ENCODE results near the gene ADAMTSL5. TPM values are rescaled to one million over a fixed set of nuclear protein-coding genes. Genes with fewer than 3 reads are reported as not detected.

The ADAMTSL5 gene
- total and polyA plus RNA-seq, 2 of the 8 experiments (the other 6 are each of a cell fraction or from before 2014, with no cell fraction given) = 0.82 to 0.99 TPM

DNA sequence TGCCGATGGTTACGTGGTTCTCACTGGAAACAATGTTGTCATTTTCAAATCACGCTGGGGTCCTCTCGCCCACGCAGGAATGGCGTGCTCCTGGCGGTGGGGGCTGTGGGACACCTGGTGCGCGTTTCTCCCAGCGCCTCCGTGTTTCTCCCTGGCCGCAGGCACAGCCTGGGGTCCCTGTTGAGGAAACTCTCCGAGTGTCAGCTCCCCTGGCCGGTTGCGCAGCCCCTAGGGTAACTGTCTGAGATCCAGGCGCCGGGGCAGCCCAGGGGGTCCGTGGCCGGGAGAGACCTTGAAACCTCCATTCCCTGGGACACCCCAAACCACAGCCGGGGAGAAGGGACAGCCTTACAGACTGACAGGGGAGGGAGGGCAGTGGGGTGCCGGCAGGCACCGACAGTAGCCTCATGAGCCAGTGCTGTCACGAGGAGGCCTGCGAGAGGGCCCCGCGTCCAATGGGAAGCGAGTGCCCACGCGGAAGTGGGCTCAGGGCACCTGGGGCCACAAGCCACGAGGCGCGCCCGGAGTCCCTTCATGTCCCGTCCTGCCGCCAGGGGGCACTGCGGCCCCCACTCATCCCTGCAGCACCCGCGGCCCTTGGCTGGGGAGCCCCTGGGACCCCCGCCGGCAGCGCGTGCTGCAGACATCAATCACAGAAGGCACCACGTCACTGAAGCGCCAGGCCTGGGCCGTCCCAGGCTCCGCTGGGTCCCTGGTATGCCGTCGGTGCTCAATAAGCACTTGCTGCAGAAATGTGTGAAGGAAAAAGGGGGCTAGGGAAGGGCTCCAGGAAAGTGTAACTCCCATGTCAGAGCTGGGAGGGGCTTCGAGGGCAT, 9.5 kb downstream of the ADAMTSL5 start:
- H2BK20ac ChIP-seq (ENCODE audit: low read length) = no peak overlapping the region; the same call in 1 of the 2 replicates
- H3K27me3 ChIP-seq (replicated peaks in 1 of 4; ENCODE audit: control insufficient read depth in 3 of 4, extremely low read depth in 1 of 4, insufficient read depth in 3 of 4, low read length in 3 of 4) = peaks cover 0 to 19% (median 16%) of the 10 kb centered on the region in 4 experiments; a peak in 5 of 7 replicates
- WGBS, 2 experiments (ENCODE audit: extremely low coverage in 1 of 2, insufficient coverage in 1 of 2, insufficient read length in 1 of 2, insufficient replicate concordance in 2 of 2, low coverage in 1 of 2, low lambda C conversion rate in 2 of 2, missing lambda C conversion rate in 1 of 2) = 27% methylated on average over 46 of the region's 49 CpGs; no CpG with 5 or more reads in 1 of the 2 experiments
- H3K9me3 ChIP-seq (ENCODE audit: insufficient read depth in 2 of 2, low read depth in 1 of 2, low read length in 1 of 2) = peaks cover 5 to 11% of the 10 kb centered on the region in 2 experiments; a peak in 2 of 4 replicates
- DNase-seq (ENCODE audit: low read depth in 1 of 2, low spot score in 2 of 2) (peak in 1 of 2 experiments; percentile 93), FAIRE-seq (no peak)
- peak overlapping the region; percentile 21 for H3K56ac ChIP-seq (replicated peaks; ENCODE audit: insufficient read length, low read depth, low read length)
- peak overlapping the region; percentile 4 to 52 (median 20); a peak in 5 of 8 replicates for H3K4me3 ChIP-seq (ENCODE audit: extremely low read depth in 1 of 4, insufficient read depth in 2 of 4, low read depth in 3 of 4, low read length in 4 of 4)
- no peak overlapping the region for H3K27ac ChIP-seq (ENCODE audit: low read depth, low read length)
- H3K79me2 ChIP-seq (ENCODE audit: control insufficient read depth in 1 of 2, insufficient read depth in 2 of 2, low read length in 2 of 2) = no peaks in the 10 kb centered on the region
- H3K4me1 ChIP-seq (replicated peaks in 1 of 4; ENCODE audit: control insufficient read depth in 3 of 4, insufficient read depth in 4 of 4, low read length in 3 of 4) = peaks cover 0 to 10% (median 6%) of the 10 kb centered on the region in 4 experiments; a peak in 5 of 7 replicates
- H3K9ac ChIP-seq (replicated peaks in 1 of 4; ENCODE audit: extremely low read depth in 1 of 4, low read depth in 3 of 4, low read length in 3 of 4) = no peak overlapping the region
- peak overlapping the region; percentile 54 to 62 for H3K4me2 ChIP-seq (ENCODE audit: insufficient read depth in 1 of 2, low read depth in 2 of 2, low read length in 2 of 2)
- H2BK15ac ChIP-seq (ENCODE audit: low read length) = peak overlapping the region; percentile 88
- H2BK120ac ChIP-seq (replicated peaks; ENCODE audit: low read depth, low read length) = no peak overlapping the region
- peak overlapping the region; percentile 60; the same call in 1 of the 2 replicates for H3K18ac ChIP-seq (ENCODE audit: extremely low read depth, low read length)
- no peak overlapping the region for H4K91ac ChIP-seq (replicated peaks; ENCODE audit: insufficient read length, low read length)
- H4K5ac ChIP-seq (ENCODE audit: insufficient read length, low read depth, low read length) = no peak overlapping the region
- H3K4ac ChIP-seq (replicated peaks; ENCODE audit: insufficient read length, low read depth, low read length) = no peak overlapping the region
- H2AFZ ChIP-seq (ENCODE audit: low read length) = peak overlapping the region; percentile 63; the same call in 1 of the 2 replicates
- no peak overlapping the region for H3K14ac ChIP-seq (ENCODE audit: insufficient read length)
- POLR2A ChIA-PET (ENCODE audit: partially characterized antibody) = interaction anchor here (0.6 to 2.6 kb wide), 4 partner anchors 12 to 104 kb away, joined by 3 to 7 read pairs (median 3); partner anchors contain the start of gene REEP6
- H2AK5ac ChIP-seq (ENCODE audit: low read depth, low read length) = no peak overlapping the region
- H3K79me1 ChIP-seq (ENCODE audit: low read depth, low read length) = no peaks in the 10 kb centered on the region
- no peak overlapping the region for H2BK12ac ChIP-seq (ENCODE audit: low read depth, low read length)
- no peaks in the 10 kb centered on the region for H3K36me3 ChIP-seq (ENCODE audit: control insufficient read depth in 2 of 4, insufficient read depth in 4 of 4, low read length in 3 of 4)
- H3K23me2 ChIP-seq (ENCODE audit: low read depth, low read length) = peaks cover 7% of the 10 kb centered on the region; the same call in 1 of the 2 replicates
- no peaks in the 10 kb centered on the region for H4K20me1 ChIP-seq (replicated peaks in 1 of 2; ENCODE audit: control insufficient read depth in 1 of 2, insufficient read depth in 2 of 2, low read length in 2 of 2)
- peak overlapping the region; percentile 84 for H4K8ac ChIP-seq (ENCODE audit: extremely low read depth, insufficient read depth, low read length)
- H2BK5ac ChIP-seq (ENCODE audit: low read depth, low read length) = peak overlapping the region; percentile 26; the same call in 1 of the 2 replicates
- no peak overlapping the region for H3K23ac ChIP-seq (ENCODE audit: insufficient read length)
- CTCF ChIA-PET (ENCODE audit: partially characterized antibody) = interaction anchor here (0.5 to 3.9 kb wide), 12 partner anchors 9 to 323 kb away, joined by 3 to 14 read pairs (median 3); partner anchors contain the start of gene REEP6
- TF ChIP-seq, protein P1, sequence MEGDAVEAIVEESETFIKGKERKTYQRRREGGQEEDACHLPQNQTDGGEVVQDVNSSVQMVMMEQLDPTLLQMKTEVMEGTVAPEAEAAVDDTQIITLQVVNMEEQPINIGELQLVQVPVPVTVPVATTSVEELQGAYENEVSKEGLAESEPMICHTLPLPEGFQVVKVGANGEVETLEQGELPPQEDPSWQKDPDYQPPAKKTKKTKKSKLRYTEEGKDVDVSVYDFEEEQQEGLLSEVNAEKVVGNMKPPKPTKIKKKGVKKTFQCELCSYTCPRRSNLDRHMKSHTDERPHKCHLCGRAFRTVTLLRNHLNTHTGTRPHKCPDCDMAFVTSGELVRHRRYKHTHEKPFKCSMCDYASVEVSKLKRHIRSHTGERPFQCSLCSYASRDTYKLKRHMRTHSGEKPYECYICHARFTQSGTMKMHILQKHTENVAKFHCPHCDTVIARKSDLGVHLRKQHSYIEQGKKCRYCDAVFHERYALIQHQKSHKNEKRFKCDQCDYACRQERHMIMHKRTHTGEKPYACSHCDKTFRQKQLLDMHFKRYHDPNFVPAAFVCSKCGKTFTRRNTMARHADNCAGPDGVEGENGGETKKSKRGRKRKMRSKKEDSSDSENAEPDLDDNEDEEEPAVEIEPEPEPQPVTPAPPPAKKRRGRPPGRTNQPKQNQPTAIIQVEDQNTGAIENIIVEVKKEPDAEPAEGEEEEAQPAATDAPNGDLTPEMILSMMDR (IDR thresholded peaks at IDR 0.05; ENCODE audit: control extremely low read depth in 1 of 3, insufficient read depth in 1 of 3, low read depth in 1 of 3, low read length in 3 of 3) = peak; percentile 58 to 84 (median 77)
- no peak for TF ChIP-seq SAP30 (IDR thresholded peaks at IDR 0.05; ENCODE audit: insufficient read depth, insufficient replicate concordance, low read length)
- TF ChIP-seq, protein P2, sequence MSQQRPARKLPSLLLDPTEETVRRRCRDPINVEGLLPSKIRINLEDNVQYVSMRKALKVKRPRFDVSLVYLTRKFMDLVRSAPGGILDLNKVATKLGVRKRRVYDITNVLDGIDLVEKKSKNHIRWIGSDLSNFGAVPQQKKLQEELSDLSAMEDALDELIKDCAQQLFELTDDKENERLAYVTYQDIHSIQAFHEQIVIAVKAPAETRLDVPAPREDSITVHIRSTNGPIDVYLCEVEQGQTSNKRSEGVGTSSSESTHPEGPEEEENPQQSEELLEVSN (IDR thresholded peaks at IDR 0.05) = peak; percentile 85
- TF ChIP-seq NANOG (IDR thresholded peaks at IDR 0.05; ENCODE audit: insufficient read depth, low read depth, low read length, poor library complexity, severe bottlenecking) = no peak
- 0 out of 2 replicates have a peak, but pooled peaks have one; percentile 14 for TF ChIP-seq KDM1A (IDR thresholded peaks at IDR 0.05; ENCODE audit: borderline replicate concordance, low read length)
